Stomach (tissue), 9 donors: ENCODE data around the gene ZFPM1. TPM values are rescaled to one million over a fixed set of nuclear protein-coding genes. Genes with fewer than 3 reads are reported as not detected.

ENCODE experiments used
- DNase-seq, 2 donors: peaks; one replicate each; pipeline versions ENCODE4 v3.0.0 to v3.0.0-alpha.2; 2013 to 2019
- H3K27ac ChIP-seq, 5 donors: fragments of 200-600 bp in 4 of 5; sonication (generic) in 4 of 5; one replicate each; pipeline ENCODE4 v1.5.1; 2013 to 2019; ENCODE audit warnings: mild to moderate bottlenecking in 1 of 5, moderate library complexity in 1 of 5
- H3K27me3 ChIP-seq, 3 donors: fragments of 200-600 bp; sonication (generic); one replicate each; pipeline ENCODE4 v1.5.1; 2017 to 2019; ENCODE audit warnings: mixed run types in 1 of 3
- H3K36me3 ChIP-seq, 4 donors: fragments of 200-600 bp; sonication (generic); 1 replicate in 3 of 4; 2 replicates in 1 of 4; pipeline ENCODE4 v1.5.1; 2016 to 2019
- H3K4me1 ChIP-seq, 4 donors: fragments of 200-600 bp; sonication (generic); one replicate each; pipeline ENCODE4 v1.5.1; 2016 to 2019
- H3K4me3 ChIP-seq, 4 donors: fragments of 200-600 bp; sonication (generic) in 3 of 4; one replicate each; pipeline ENCODE4 v1.5.1; 2016 to 2019; ENCODE audit warnings: mild to moderate bottlenecking in 1 of 4
- H3K9me3 ChIP-seq, 4 donors: fragments of 200-600 bp; sonication (generic); one replicate each; pipeline ENCODE4 v1.5.1; 2016 to 2019
- CTCF ChIP-seq, 7 experiments: fragments of 450-650 bp in 4 of 7; fragments of 200-600 bp in 3 of 7; sonication (generic) in 3 of 7; IDR thresholded peaks; one replicate each; pipeline ENCODE4 v1.5.1; 2016 to 2019; ENCODE audit warnings: antibody characterized with exemption in 7 of 7, control low read depth in 2 of 7, mild to moderate bottlenecking in 1 of 7
- EP300 ChIP-seq: sonication (generic); formaldehyde crosslinking; IDR thresholded peaks from one replicate; pipeline ENCODE4 v1.6.1; 2017; ENCODE audit warnings: antibody characterized with exemption
- POLR2A ChIP-seq, 4 donors: fragments of 450-650 bp; IDR thresholded peaks; one replicate each; pipeline ENCODE4 v1.6.1; 2016; ENCODE audit warnings: antibody characterized with exemption in 4 of 4, control low read depth in 2 of 4, mild to moderate bottlenecking in 1 of 4, moderate library complexity in 1 of 4
- POLR2AphosphoS5 ChIP-seq, 3 donors: sonication (generic); formaldehyde crosslinking; IDR thresholded peaks; one replicate each; pipeline ENCODE4 v1.6.1; 2016; ENCODE audit warnings: antibody characterized with exemption in 3 of 3
- WGBS, 5 donors: extraction: QIAGEN DNeasy Blood & Tissue Kit in 3 of 5; methylation state at CpG; one replicate each; pipeline versions ENCODE4 v1.1.5 to v1.1.7; 2013 to 2018; 5-methylcytosine and 5-hydroxymethylcytosine counted together
- intact Hi-C: fragments of 100-400 bp; cut with DNase I; formaldehyde crosslinking; loops from one replicate; pipeline ENCODE4 v1.15.1; 2023; ENCODE audit warnings: low total_unique reads
- polyA plus RNA-seq, 3 donors: library from polyadenylated mRNA; stranded (reverse); fragments of 200-250 nt; gene quantifications; one replicate each; pipeline ENCODE4 v1.2.3, GENCODE V29; 2013
- total RNA-seq, 5 donors: library from RNA; depleted of rRNA; stranded (reverse); fragments of >200 nt; gene quantifications; one replicate each; pipeline versions ENCODE4 v1.1.0 to v1.2.3, GENCODE V29; 2014 to 2016
- donor health status: healthy with polysubstance abuse.
- donor health status: Bipolar disorder and iron deficiency.
- donor health status: healthy.

Gene ZFPM1
- total and polyA plus RNA-seq, 8 donors = 3.9 to 85.7 (median 12.9) TPM

GRCh38 chr16:88552815-88553214 is 99.7 kb downstream of the ZFPM1 start:
- TF ChIP-seq EP300 = no peak
- TF ChIP-seq CTCF (IDR thresholded peaks at IDR 0.05) = no peak
- no peak for TF ChIP-seq POLR2AphosphoS5 (IDR thresholded peaks at IDR 0.05)
- TF ChIP-seq POLR2A (IDR thresholded peaks at IDR 0.05) = no peak
- Histone ChIP-seq H3K4me1 (peaks cover 0 to 11% (median 6%) of the 10 kb centered on the region in 4 donors), H3K36me3 (no peaks in the 10 kb centered on the region), H3K9me3 (no peaks in the 10 kb centered on the region), H3K4me3 (no peak overlapping the region), H3K27ac (no peak overlapping the region), H3K27me3 (peaks cover 0 to 56% (median 6%) of the 10 kb centered on the region in 3 donors)
- no peak for DNase-seq
- intact Hi-C loops = no loop called here
- 66 to 85% (median 73%) methylated on average over 10 to 13 of the region's 13 CpGs for WGBS, 5 donors

GRCh38 chr16:88553739-88554138 is 100.7 kb downstream of the ZFPM1 start:
- intact Hi-C loops = no loop called here
- Histone ChIP-seq H3K4me3 (no peak overlapping the region), H3K27ac (no peak overlapping the region), H3K9me3 (no peaks in the 10 kb centered on the region), H3K36me3 (no peaks in the 10 kb centered on the region), H3K4me1 (peaks cover 1 to 13% (median 7%) of the 10 kb centered on the region in 4 donors), H3K27me3 (peaks cover 0 to 56% (median 0%) of the 10 kb centered on the region in 3 donors)
- TF ChIP-seq EP300 (no peak), CTCF (IDR thresholded peaks at IDR 0.05) (no peak), POLR2AphosphoS5 (IDR thresholded peaks at IDR 0.05) (no peak), POLR2A (IDR thresholded peaks at IDR 0.05) (no peak)
- 70 to 83% (median 78%) methylated on average over 10 to 16 of the region's 16 CpGs for WGBS, 5 donors
- no peak for DNase-seq

- TF ChIP-seq EP300 (no peak), CTCF (IDR thresholded peaks at IDR 0.05) (no peak)
- Histone ChIP-seq H3K4me3 (no peak overlapping the region), H3K36me3 (no peaks in the 10 kb centered on the region), H3K4me1 (peaks cover 0 to 18% (median 11%) of the 10 kb centered on the region in 4 donors), H3K9me3 (no peaks in the 10 kb centered on the region), H3K27me3 (peaks cover 0 to 58% (median 0%) of the 10 kb centered on the region in 3 donors), H3K27ac (no peak overlapping the region)
- WGBS, 5 donors = 67 to 76% (median 70%) methylated on average over 14 to 15 of the region's 15 CpGs
- no peak for DNase-seq
- intact Hi-C loops = no loop called here
These were observed 101.7 kb downstream of the ZFPM1 start for GRCh38 chr16:88554711-88555264.

GRCh38 chr16:88556294-88556988 is 103.4 kb downstream of the ZFPM1 start:
- no peak for DNase-seq
- Histone ChIP-seq H3K4me3 (no peak overlapping the region), H3K9me3 (no peaks in the 10 kb centered on the region), H3K27me3 (peaks cover 0 to 48% (median 0%) of the 10 kb centered on the region in 3 donors), H3K36me3 (no peaks in the 10 kb centered on the region), H3K4me1 (peaks cover 0 to 8% (median 7%) of the 10 kb centered on the region in 4 donors), H3K27ac (no peak overlapping the region)
- intact Hi-C loops = no loop called here
- TF ChIP-seq CTCF (IDR thresholded peaks at IDR 0.05) (no peak), EP300 (no peak), POLR2AphosphoS5 (IDR thresholded peaks at IDR 0.05) (no peak), POLR2A (IDR thresholded peaks at IDR 0.05) (no peak)
- 75 to 83% (median 81%) methylated on average over 13 to 15 of the region's 15 CpGs for WGBS, 5 donors
